Stimulated activated CD8-positive, alpha-beta memory T cell treated with anti-CD3 and anti-CD28 coated beads, Interleukin-15, amount 100 ng/mL, for 1 hour (primary cell): Measurements from ENCODE around the gene MATN3.

Source experiments
- DNase-seq: peaks from one replicate; pipeline ENCODE4 v3.0.0-alpha.2; 2020; ENCODE audit warnings: low read depth

The MATN3 gene

GRCh38 chr2:20037660-20038059 lies 25.2 kb upstream of the MATN3 start:
- no peak for DNase-seq

- no peak for DNase-seq
Measured at GRCh38 chr2:20035955-20036666, 23.6 kb upstream of the MATN3 start.

GRCh38 chr2:20034821-20035220 lies 22.4 kb upstream of the MATN3 start:
- no peak for DNase-seq

- DNase-seq = no peak
Measured at GRCh38 chr2:20034218-20034617, 21.8 kb upstream of the MATN3 start.

- DNase-seq = no peak
Measured at GRCh38 chr2:20033322-20033721, 20.9 kb upstream of the MATN3 start.

- DNase-seq = no peak
Measured at GRCh38 chr2:20030224-20030623, 17.8 kb upstream of the MATN3 start.

- DNase-seq = no peak
Measured at GRCh38 chr2:20027705-20028434, 15.4 kb upstream of the MATN3 start.

- DNase-seq = no peak
Measured at GRCh38 chr2:20027260-20027677, 14.8 kb upstream of the MATN3 start.

GRCh38 chr2:20025065-20025786 lies 12.8 kb upstream of the MATN3 start:
- DNase-seq = no peak

GRCh38 chr2:20023688-20024087 lies 11.2 kb upstream of the MATN3 start:
- DNase-seq = no peak

GRCh38 chr2:20021405-20022009 lies 9.0 kb upstream of the MATN3 start:
- DNase-seq = no peak

- DNase-seq = no peak
Measured at GRCh38 chr2:20019747-20020146, 7.3 kb upstream of the MATN3 start.

- no peak for DNase-seq
Measured at GRCh38 chr2:20018601-20019152, 6.2 kb upstream of the MATN3 start.

- DNase-seq = no peak
Measured at GRCh38 chr2:20016346-20016745, 3.9 kb upstream of the MATN3 start.

GRCh38 chr2:20015482-20016083 lies 3.1 kb upstream of the MATN3 start:
- DNase-seq = no peak

GRCh38 chr2:20013126-20013849 lies 820 bp upstream of the MATN3 start:
- no peak for DNase-seq

GRCh38 chr2:20012032-20012281 lies 511 bp downstream of the MATN3 start:
- no peak for DNase-seq

GRCh38 chr2:20011276-20012031 lies 1.0 kb downstream of the MATN3 start:
- no peak for DNase-seq

- no peak for DNase-seq
Measured at GRCh38 chr2:20008703-20009102, 3.8 kb downstream of the MATN3 start.

- no peak for DNase-seq
Measured at GRCh38 chr2:20005891-20006470, 6.5 kb downstream of the MATN3 start.
